ENCODE results near the gene SLC5A10.
"Not testable (repeated sequence)": the region's sequence is repeated elsewhere in the genome, so short reads cannot be mapped to it uniquely, and the experiment has no call there.

SLC5A10 gene

DNA sequence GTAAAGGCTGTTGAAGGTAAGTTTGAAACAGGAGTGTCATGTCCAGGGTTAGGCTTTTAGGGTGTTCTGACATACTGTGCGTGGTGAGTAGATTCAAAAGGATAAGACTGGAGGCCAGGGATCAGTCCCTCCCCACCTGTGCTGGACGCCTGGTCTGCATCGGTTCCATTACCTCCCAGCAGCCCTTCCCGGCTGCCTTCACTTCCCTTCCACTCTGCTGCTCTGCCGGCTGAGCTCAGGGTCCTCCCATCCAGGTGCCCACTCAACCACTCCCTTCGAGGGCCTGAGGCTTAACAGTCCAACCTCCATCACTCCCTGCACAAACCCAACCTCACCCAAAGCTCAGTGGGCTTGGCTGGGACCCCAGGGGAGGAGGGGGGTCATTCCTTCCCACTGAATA is 4.1 kb upstream of the SLC5A10 start:
- no peak for DNase-seq (ENCODE audit: low spot score)

DNA sequence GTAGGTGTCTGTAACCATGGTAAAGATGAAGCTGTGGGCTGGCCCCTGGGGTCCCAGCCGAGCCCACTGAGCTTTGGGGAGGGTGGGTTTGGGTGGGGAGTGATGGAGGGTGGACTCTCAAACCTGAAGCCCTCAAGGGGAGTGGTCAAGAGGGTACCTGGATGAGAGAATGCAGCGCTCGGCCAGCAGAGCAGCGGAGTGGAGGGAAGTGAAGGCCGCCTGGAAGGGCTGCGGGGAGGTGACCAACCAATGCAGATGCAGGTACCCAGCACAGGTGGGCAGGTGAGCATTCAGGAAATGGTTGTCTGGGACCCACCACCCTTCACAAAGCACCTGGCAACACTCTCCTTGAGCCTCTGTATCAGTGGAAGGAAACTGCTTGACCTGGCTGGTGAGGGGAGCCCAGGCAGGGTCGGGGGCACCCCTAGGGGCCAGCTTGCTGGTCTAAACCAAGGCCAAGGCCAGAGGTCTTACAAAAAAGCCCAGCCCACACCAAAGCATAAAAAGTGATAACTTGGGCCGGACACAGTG is 3.4 kb upstream of the SLC5A10 start:
- no peak for DNase-seq (ENCODE audit: low spot score)

DNA sequence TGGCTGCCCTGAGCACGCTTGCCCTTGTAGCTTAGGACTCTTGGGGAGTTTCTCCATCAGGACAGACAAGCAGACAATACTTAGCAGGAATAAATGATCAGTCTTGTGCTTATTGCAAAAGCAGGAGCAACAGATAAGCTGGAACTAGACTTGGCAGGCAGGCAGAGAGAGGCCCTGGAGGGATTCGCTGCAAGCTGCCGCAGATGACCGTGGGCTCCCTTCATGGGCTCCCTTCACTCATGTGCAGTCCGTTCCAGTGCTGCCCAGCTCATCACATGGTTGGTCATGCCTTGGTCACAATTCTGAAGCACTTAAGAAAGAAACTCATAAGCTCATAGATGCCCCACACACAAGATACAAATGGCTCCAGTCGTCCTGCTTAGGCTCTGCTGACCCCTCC is 2.4 kb upstream of the SLC5A10 start:
- peak; percentile 3 for DNase-seq (ENCODE audit: low spot score)

DNA sequence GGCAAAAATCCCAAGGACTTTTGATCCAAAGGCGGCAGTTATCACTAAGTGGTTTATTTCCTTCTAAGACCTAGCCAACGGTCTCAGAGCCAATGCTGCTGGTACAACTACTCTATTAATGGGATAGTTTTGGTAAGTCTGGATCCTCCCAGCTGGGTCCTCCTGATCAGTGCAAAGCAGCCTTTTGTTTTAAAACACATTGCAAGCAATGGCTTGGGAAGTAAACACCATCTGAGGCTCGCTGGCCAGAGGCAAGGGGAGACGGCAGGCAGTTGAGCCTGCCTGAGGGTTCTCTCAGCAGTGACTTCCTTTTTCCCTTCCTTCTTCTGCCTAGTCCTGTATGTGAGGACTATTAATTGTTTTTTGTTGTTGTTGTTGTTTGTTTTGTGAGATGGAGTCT is 1.6 kb upstream of the SLC5A10 start:
- DNase-seq (ENCODE audit: low spot score), result peak; percentile 2

DNA sequence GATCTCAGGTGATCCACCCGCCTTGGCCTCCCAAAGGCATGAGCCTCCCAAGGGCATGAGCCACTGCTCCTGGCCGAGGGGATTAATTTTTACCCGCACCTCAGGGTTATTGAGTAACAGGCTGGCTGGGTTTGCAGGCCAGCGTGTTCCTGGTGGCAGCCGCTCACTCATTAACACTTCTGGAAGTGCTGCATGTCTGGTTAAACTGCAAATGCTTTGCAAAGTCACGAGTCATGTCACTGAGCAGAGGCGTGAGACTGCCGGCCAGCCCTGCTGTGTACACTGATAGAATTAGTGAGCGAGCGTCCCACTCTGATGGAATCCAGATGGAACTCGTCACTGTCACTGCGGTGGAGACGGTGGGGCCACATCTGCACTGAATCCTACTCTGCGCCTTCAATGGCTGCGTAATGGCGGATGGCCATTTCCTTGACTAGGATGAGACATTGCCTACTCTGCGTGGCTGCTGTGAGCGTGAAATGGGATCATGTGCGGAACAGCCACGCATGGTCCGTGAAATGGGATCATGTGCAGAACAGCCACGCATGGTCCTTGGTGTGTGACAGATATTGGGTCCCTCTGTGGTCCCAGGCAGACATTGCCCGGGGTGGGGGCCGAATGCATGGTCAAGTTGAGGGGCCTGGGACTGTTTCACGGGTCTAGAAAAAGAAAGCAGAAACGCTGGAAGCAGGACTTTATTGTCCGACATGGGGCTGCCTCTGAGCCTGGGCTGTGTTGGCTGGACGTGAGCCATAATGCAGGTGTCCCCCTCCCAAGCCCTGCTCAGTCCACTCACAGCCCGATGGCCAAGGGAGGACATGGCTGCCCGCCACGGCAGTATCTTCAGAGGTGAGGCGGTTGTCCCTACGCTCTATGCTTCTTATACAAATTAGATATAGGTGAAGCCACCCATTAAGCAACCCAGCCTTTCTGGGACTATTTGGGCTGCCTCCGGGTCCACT is 740 bp upstream of the SLC5A10 start:
- peak; percentile 4 for DNase-seq (ENCODE audit: low spot score)

DNA sequence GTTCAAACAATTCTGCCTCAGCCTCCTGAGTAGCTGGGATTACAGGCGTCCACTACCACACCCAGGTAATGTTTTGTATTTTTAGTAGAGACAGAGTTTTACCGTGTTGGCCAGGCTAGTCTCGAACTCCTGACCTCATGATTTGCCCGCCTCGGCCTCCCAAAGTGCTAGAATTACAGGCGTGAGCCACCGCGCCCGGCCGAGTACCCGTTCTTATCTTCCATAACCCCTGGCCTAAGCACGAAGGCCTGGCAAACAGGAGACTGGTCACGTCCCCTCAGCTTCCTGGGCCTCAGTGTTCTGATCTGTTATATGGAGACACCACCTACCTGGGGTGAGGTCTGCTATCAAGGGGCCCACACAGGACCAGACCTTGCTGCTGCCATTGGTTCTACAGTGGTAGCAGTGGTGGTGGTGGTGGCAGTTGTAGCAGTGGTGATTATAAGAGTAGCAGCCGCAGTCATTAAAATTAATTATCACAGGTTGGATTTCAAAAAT is 1.3 kb downstream of the SLC5A10 start:
- no peak for DNase-seq (ENCODE audit: low spot score)

DNA sequence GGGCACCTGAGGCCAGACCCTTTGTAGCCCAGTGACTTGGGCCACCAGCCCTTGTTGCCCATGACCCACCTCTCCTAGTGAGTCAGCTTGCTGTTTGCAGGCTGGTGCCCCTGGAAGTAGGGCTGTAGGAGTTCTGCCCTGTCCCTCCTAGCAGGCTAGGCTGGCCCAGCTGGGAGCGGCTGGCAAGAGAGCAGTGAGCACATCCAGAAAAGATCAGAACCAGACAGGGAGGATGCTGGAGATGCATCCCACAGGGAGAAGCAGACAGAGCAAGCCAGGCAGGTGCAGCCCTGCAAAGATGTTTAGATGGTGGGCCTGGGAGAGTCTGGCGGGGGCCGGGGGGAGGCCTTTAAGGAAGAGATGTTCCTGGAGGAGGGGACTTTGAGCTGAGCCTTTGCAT is 2.4 kb downstream of the SLC5A10 start:
- no peak for DNase-seq (ENCODE audit: low spot score)

DNA sequence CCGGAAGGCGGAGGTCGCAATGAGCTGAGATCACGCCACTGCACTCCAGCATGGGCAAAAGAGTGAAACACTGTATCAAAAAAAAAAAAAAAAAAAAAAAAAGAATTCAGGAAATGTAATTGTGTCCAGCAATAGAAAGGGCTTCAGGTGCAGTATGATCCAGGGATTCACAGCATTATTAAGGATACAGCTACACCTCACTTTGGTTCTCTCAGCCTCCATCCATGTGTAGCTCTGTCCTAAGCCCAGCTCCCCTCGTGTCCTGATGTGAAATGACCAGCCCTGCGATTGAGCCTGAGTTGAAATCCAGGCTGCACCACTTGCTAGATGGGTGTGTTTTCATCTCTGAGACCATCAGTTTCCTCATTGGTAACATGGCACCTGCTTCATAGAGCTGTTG is 3.0 kb downstream of the SLC5A10 start:
- DNase-seq (ENCODE audit: low spot score), result no peak

DNA sequence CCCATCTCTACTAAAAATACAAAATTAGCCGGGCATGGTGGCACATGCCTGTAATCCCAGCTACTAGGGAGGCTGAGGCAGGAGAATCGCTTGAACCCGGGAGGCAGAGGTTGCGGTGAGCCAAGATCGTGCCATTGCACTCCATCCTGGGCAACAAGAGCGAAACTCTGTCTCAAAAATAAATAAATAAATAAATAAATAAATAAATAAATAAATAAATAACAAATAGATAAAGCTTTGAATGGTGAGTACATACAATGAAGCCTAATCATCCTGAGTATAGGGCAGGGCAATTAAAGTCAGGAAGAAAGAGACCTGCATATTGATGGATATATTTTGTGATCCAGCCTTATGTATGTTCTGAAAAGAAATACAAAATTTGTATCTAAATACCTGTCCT is 4.1 kb downstream of the SLC5A10 start:
- DNase-seq (ENCODE audit: low spot score), result not testable (repeated sequence)

DNA sequence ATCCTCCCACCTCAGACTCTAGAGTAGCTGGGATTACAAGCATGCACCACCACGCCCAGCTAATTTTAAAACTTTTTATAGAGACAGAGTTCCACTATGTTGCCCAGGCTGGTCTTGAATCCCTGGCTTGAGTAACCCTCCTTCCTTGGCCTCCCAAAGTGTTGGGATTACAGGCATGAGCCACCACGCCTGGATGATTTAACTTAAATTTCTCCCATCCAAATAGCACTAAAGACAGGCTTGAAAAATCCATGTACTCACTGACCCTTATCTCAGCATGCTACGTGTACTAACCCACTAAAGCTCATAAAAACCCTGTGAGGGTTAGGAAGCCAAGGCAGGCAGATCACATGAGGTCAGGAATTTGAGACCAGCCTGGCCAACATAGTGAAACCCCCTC is 4.6 kb downstream of the SLC5A10 start:
- DNase-seq (ENCODE audit: low spot score), result no peak

DNA sequence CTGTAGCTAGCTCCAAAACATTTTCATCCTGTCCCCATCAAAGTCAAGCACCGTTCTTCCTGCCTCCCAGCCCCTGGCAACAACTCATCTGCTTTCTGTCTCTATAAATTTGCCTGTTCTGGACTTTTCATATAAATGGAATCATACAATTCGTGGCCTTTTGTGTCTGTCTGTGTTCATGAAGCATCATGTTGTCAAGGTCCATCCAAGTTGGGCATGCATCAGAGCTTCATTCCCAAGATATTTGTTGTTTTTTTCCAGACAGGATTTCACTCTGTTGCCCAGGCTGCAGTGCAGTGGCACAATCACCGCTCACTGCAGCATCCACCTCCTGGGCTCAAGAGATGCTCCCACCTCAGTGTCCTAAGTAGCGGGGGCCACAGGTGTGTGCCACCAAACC is 5.9 kb downstream of the SLC5A10 start:
- DNase-seq (ENCODE audit: low spot score), result no peak

DNA sequence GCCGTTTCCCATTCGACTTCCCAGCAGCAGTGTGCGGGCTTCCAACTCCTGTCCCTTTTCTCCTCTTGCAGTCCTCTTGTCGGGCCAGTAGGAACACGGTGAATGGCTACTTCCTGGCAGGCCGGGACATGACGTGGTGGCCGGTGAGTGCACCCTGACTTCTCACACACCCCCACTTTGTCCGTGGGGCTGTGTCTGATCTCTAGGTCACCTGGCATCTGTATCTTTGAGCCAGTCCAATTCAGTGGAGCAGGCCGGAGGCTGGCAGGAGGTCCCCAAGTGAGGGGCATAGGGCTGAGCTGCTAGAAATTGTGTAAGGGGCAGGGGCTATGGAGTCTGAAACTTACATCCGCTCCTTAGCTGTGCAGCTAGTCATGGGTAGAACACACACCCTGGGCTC is 6.6 kb downstream of the SLC5A10 start:
- no peak for DNase-seq (ENCODE audit: low spot score)

DNA sequence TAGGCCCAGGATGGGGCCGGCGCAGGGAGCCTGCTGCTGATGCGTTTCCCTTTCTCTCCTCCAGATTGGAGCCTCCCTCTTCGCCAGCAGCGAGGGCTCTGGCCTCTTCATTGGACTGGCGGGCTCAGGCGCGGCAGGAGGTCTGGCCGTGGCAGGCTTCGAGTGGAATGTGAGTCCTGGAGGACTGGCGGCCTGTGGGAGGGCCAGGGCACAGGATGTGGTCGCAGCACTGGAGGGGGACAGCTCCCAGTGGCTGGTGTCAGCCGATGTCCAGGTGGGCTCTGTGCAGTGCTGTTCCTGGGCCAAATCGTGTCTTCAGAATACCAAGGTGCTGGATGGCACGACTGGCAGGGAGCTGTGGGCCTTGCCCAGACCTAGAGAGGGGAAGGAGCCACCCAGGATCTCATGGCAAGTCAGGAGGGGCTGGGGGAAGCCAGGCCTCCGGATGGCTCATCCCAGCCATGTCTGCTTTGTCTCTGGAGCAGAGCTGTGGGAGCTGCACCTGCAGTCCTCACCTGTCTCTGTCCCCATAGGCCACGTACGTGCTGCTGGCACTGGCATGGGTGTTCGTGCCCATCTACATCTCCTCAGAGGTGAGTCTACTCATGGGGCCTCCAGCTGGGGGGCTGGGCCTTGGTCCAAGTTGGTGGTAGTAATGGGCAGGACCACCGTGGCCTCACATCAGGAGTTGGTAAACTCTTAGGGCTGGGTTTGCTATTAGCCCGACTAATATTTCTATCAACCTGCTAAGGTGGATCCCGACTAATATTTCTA is 7.3 kb downstream of the SLC5A10 start:
- no peak for DNase-seq (ENCODE audit: low spot score)

DNA sequence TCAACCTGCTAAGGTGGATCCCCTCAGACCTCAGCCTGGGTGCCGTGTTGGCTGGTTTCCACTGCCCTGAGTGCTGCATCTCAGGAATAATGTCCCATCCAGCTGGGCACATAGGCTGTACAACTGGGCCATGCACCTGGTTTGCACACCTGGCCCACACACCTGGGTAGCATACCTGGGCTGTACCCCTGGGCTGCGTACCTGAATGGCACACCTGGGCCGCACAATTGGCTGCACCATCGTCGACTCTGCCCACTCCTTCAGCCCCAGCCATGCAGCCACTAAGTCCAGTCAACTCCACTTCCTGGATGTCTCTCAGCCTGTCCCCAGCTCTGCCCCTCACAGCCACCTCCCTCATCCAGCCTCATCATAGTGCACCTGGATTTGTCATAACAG is 7.9 kb downstream of the SLC5A10 start:
- DNase-seq (ENCODE audit: low spot score), result no peak

DNA sequence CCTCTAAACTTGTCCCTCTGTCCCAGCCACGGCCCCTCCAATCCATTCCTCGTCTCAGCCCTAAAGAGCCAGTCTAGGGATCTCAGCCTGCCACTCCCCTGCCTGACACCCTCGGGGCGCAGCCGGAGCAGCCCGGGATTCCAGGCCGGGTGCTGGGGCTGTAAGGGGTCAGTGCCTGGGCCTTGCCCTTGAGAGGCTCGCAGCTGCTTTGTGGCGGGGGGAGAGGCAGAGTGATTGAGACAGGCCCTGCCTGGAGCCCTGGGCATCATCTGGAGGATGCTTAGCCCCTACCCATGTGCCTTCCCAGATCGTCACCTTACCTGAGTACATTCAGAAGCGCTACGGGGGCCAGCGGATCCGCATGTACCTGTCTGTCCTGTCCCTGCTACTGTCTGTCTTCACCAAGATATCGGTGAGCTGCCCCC is 8.3 kb downstream of the SLC5A10 start:
- no peak for DNase-seq (ENCODE audit: low spot score)

DNA sequence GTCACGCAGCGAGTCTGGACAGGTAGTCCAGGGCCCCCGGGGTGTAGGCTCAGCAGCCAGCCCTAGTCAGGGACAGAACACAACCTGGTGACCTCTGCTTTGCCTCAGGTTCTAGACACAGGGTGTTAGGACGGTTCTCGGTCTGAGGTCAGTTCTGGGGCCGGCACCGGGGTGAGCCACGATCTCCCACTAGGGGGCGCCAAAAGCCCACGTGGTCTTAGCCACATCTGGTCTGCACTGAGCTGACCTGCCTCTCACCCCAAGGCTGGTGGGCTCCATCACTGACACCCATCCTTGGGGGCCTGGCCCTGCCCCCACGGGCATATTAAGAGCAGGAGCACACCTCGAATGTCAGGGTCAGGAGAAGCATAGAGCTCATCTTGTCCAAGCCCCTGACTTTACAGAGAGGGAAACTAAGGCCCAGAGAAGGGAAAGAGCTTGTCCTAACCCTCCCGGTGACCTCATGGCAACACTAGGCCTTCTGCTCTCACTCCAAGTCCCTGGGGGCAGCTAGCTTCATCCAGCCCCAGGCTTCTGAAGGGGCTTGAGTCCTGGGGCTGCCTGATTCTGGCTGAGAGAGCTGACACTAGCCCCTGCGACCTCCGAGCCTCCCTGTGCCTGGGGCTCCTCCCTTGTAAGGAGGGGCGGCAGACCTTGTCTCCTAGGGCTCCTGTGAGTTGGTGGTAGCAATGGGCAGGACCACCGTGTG is 9.0 kb downstream of the SLC5A10 start:
- DNase-seq (ENCODE audit: low spot score), result peak; percentile 87

DNA sequence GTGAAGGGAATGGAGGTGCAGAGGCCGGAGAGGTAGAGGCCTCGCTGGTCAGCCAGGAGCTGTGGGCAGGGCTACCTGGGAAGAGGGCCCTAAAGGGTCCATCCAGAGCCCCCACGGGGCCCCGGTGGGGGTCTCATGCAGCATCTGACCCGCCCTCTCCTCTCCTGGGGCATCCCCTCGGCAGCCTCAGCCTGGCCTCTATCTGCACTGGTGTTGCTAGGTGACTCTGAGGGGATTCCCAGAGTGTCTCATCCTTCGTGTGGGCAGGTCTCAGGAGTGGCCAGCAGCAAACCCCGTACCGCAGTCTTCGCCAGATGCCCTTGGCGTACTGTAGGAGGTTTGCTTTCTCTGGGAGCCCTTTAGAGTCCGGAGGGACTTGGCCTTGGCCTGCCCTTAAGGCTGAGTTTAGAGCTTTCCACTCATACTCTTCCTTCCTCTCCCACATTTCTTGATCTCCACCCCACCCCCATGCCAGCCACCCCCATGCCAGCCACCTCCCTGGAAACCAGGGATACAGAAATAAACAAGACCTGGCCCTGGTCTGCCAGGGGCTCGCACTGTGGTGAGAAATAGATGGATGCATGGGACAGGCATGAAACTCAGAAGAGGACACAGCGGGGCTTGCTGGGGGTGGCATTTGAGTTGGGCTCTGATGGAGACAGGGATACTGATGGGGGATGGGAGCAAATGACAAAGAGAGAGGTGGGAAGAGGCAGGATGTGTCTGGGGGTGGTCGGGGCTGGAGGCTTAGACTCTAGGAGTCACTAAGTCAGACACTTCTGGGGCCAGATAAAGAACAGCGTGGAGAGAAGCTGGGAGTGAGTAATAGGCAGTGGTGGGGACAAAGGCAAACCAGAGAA is 9.9 kb downstream of the SLC5A10 start:
- no peak for DNase-seq (ENCODE audit: low spot score)

DNA sequence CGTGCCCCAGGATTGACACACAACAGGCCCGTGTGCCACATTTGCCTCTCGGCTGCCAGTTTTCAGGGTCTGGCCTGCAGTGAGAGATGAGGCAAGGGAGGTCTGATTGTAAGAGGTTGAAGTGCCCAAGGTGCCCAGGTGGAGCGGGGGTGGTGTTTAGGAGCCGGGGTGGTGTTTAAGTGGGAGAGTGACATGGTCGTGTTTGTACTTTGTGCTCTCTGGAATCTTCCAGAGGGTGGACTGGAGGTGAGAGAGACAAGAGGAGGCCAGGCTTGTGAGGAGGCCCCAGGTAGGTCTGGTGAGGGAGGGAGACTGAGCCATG is 10.5 kb downstream of the SLC5A10 start:
- no peak for DNase-seq (ENCODE audit: low spot score)

DNA sequence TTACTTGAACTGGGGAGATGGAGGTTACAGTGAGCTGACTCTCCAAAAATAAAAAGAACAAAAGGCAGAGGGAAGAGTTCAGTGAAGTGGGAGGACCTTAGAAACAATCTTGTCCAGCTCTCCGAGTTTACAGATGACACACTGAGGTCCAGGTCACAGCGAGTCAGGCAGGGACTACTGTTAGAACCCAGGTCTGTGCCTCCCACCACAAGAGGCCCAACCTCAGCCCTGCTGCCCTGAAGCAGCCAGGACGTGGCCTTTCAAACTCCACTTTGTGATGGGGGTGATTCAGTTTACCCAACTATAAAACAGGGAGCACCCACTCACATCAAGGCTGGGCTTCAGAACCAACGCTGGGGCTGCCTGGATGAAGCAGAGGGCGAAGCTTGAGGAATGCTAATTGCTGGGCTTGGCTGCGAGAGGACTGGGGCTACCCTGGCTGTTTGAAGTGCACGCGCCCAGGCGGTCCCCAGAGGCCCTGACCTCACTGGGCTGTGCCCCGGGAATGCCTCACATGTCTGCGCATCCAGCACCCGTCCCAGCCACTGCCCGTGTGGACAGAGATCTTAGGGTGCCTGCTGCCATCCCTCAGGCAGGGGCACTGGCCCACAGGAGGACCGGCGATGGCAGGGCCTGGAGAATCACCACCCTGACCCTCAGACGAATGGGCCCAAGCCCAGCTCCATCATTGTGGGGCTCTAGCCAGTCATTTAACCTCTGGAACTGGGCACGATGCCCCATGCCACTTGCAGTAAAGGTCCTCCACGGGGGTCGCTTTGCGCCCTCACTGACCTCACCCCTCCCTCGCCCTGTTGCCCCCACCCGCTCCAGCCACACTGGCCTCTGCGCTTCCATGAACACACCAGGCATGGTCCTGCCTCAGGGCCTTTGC is 11.4 kb downstream of the SLC5A10 start:
- no peak for DNase-seq (ENCODE audit: low spot score)

DNA sequence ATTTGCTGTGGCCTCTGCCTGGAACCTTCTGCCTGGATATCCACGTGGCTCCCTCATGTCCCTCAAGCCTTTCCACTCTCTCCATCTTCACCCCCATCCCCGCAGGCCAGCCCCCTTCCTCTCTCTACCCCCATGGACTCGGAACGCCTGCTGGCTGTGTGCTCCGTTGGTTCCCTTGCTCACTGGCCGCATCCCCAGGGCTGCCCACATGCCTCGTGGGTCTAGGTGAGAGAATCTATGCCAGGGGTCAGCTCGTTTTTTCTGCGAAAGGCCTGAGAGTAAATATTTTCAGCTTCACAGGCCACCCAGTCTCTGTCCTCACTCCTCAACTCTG is 12.0 kb downstream of the SLC5A10 start:
- no peak for DNase-seq (ENCODE audit: low spot score)

Data from AG08396 (cell line).